RWPE1 (cell line): Measurements from ENCODE around the gene SAFB.
A peak's percentile ranks its signal among the peaks of the same experiment; 100 is the strongest.

Experiments
- CTCF ChIA-PET: fragments of 350-600 bp; sonication (Branson Sonifier 250); formaldehyde crosslinking; extraction: SDS; loops from one replicate; lab custom pipeline; 2021; lab: Yijun Ruan, JAX
- POLR2A ChIA-PET: fragments of 400-600 bp; formaldehyde crosslinking; extraction: SDS; loops from one replicate; lab custom pipeline; 2020; ENCODE audit warnings: antibody characterized with exemption; ENCODE audit not compliant: low non-redundant PET; lab: Yijun Ruan, JAX
- DNase-seq: peaks from one replicate; pipeline ENCODE4 v3.0.0; 2012; ENCODE audit warnings: low spot score
- H3K27ac ChIP-seq: fragments of 450-650 bp; 2 replicates; pipeline ENCODE4 v1.5.1; 2017
- TF ChIP-seq, protein P1 (sequence below): fragments of 450-650 bp; conservative IDR thresholded peaks from 2 replicates; pipeline ENCODE4 v1.5.1; 2017; ENCODE audit warnings: low read depth, mild to moderate bottlenecking

The SAFB gene

DNA sequence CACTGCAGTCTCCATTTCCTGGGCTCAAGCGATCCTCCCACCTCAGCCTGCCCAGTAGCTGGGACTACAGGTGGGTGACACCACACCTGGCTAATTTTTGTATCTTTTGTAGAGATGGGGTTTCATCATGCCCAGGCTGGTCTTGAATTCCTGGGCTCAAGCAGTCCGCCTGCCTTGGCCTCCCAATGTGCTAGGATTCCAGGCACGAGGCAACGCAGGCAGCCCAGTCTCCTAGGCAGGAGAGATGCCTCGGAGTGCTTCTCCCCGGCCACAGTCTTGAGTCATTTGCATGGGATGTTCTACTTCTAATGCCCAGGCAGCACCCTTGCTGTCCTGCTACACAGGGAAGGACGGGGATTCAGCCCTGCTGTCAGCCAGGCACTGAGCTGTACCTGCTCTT is 48.7 kb downstream of the SAFB start:
- ChIA-PET POLR2A (no interaction called here), CTCF (interaction anchor here (0.6 kb wide), 1 partner anchor 136 kb away, joined by 3 read pairs; no protein-coding TSS in a partner anchor)
- peak overlapping the region; percentile 49 for H3K27ac ChIP-seq
- no peak for DNase-seq
- TF ChIP-seq, protein P1, sequence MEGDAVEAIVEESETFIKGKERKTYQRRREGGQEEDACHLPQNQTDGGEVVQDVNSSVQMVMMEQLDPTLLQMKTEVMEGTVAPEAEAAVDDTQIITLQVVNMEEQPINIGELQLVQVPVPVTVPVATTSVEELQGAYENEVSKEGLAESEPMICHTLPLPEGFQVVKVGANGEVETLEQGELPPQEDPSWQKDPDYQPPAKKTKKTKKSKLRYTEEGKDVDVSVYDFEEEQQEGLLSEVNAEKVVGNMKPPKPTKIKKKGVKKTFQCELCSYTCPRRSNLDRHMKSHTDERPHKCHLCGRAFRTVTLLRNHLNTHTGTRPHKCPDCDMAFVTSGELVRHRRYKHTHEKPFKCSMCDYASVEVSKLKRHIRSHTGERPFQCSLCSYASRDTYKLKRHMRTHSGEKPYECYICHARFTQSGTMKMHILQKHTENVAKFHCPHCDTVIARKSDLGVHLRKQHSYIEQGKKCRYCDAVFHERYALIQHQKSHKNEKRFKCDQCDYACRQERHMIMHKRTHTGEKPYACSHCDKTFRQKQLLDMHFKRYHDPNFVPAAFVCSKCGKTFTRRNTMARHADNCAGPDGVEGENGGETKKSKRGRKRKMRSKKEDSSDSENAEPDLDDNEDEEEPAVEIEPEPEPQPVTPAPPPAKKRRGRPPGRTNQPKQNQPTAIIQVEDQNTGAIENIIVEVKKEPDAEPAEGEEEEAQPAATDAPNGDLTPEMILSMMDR = no peak

DNA sequence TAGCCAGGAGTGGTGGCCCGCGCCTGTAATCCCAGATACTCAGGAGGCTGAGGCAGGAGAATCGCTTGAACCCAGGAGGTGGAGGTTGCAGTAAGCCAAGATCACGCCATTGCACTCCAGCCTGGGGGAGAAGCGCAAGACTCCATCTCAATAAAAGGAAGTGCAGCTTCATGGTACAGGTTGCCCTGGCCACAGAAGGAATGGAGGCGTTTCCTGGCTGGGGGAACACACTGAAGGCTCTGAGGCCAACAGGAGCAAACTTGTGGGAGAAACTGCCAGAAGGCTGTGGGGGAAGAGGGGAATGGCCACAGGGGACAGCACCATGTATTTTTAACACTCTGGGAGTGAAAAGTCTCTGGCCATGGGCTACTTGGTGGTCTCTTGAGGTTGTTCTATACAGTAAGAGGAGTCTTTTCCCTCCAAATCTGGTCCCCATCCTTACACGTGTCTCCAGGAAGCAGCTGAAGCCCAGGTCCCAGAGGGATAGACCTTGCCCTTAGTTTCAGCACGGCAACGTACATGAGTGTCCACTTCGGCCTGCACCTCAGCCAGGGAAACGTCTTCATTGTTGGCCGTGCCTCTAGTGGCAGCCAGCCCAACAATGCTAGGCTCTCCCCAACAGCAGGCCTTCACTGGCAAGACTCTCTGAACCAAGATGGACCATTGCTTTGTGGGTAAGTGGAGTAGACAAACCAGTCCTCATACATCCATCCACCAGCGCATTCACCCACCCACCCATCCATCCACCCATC is 50.0 kb downstream of the SAFB start:
- DNase-seq = no peak
- TF ChIP-seq, protein P1 = no peak
- H3K27ac ChIP-seq = peak overlapping the region; percentile 49
- ChIA-PET CTCF (no interaction called here), POLR2A (no interaction called here)

DNA sequence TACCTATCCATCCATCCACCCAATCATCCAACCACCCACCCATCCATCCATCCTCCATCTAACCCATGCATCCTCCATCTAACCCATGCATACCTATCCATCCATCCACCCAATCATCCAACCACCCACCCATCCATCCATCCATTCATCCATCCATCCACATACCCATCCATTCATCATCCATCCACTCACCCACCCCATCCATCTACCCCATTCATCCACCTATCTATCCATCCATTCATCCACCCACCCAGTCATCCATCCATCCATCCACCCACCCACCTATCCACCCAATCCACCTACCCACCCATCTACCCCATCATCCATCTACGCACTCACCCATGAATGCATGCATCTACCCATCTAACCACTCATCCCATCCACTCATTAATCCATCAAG is 50.9 kb downstream of the SAFB start:
- POLR2A ChIA-PET = no interaction called here

DNA sequence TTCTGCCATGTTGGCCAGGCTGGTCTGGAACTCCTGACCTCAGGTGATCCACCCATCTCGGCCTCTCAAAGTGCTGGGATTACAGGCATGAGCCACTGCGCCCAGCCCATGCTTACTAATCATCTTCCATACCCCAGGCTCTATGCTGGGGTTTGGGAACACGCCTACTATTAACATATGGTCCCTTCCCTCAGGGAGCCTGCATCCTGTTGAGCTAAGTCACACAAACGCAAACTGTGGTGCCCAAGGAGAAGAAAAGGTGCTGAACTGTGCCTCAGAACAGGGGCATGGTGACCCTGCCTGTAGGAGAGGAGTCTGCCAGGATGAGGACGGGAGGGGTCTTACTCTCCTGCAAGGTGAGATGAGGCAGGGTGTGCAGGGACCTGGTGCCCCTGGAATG is 51.8 kb downstream of the SAFB start:
- CTCF ChIA-PET = interaction anchor here (0.7 to 1.7 kb wide), 2 partner anchors 8 to 15 kb away, joined by 4 read pairs; no protein-coding TSS in a partner anchor
- peak overlapping the region; percentile 5; the same call in 1 of the 2 replicates for H3K27ac ChIP-seq
- DNase-seq = no peak
- TF ChIP-seq, protein P1 = no peak
- POLR2A ChIA-PET = no interaction called here

More for the DNA sequence above, 50.9 kb downstream of the SAFB start:
- TF ChIP-seq, protein P1 = no peak
- CTCF ChIA-PET = no interaction called here
- H3K27ac ChIP-seq = no peak overlapping the region
- DNase-seq = no peak

DNA sequence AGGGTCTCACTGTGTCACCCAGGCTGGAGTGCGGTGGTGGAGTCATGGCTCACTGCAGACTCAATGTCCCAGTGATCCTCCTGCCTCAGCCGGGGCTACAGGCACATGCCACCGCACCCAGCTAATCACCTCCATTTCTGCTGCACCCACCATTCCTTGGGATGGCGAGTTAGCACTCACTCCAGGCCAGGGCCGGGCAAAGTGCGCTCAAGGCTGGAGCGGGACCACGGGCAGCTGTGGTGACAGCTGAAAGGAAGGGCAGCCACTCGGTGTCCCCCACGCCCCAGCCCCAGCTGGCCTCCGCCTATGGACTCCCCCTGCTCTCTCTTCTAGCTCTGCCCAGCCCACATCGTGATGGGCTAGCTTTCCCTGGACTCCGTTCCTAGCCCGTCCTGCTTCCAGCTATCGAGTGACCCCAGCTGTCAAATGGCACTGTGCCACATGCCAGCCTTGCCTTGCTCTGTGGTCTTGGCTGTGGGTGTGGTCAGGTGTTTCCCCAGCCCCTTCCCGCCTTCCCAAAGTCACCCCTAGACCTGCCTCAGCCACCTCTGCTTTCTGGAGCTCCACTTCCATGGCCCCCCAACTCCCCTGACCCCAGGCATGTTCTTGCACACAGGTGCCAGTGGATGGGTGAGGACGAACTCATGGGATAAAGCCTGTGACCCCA is 53.4 kb downstream of the SAFB start:
- ChIA-PET CTCF (interaction anchor here (0.6 to 1.7 kb wide), 2 partner anchors 14 to 1151 kb away, joined by 3 to 4 read pairs; no protein-coding TSS in a partner anchor), POLR2A (no interaction called here)
- no peak for DNase-seq
- no peak overlapping the region for H3K27ac ChIP-seq
- TF ChIP-seq, protein P1 = no peak

DNA sequence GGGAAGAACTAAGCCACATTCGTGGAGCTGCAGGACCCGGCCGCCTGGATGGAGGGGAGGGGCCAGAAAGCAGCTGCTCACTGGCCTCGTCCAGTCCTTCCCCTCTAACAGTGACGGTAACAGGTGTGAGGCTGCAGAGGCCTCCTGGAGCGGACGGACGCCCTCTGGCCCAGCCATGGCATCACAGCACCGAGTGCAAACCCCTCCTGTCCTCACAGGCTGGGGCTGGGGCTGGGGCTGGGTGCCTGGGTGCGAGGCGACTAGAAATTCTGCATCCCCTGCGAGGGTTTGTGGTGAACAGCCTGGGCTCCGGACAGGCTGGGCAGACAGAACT is 53.9 kb downstream of the SAFB start:
- TF ChIP-seq, protein P1 = no peak
- no peak for DNase-seq
- ChIA-PET POLR2A (no interaction called here), CTCF (interaction anchor here (0.6 kb wide), 1 partner anchor 1151 kb away, joined by 3 read pairs; no protein-coding TSS in a partner anchor)
- 0 out of 2 replicates have a peak overlapping the region, but pooled peaks have one; percentile 2 for H3K27ac ChIP-seq
